ENCODE measurements around the gene LSM11.
"Not testable (repeated sequence)": the region's sequence is repeated elsewhere in the genome, so short reads cannot be mapped to it uniquely, and the experiment has no call there.

Gene LSM11

GRCh38 chr5:157743163-157744050, at the start of gene LSM11:
TSS of gene LSM11 (plus strand) at chr5:157743712. CDS start at chr5:157743751, 39 bp downstream.
- DNase-seq (ENCODE audit: insufficient read length, low spot score), result peak; percentile 89

DNA sequence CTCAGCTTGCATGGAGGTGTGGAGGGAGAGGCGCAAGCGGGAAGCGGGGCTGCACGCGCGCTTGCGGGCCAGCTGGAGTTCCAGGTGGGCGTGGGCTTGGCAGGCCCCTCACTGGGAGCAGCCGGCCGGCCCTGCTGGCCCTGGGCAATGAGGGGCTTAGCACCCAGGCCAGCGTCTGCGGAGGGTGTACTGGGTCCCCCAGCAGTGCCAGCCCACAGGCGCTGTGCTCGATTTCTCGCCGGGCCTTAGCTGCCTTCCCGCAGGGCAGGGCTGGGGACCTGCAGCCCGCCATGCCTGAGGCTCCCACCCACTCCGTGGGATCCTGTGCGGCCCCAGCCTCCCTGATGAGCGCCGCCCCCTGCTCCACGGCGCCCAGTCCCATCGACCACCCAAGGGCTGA, 49.7 kb upstream of the LSM11 start:
- DNase-seq (ENCODE audit: insufficient read length, low spot score); FAIRE-seq: not testable (repeated sequence)

More at GRCh38 chr5:157743163-157744050, at the start of gene LSM11:
- peak; percentile 96 for FAIRE-seq

GRCh38 chr5:157696154-157696553, 47.4 kb upstream of the LSM11 start:
- not testable (repeated sequence) for FAIRE-seq; DNase-seq (ENCODE audit: insufficient read length, low spot score)

- DNase-seq (ENCODE audit: insufficient read length, low spot score); FAIRE-seq: not testable (repeated sequence)
Observed at GRCh38 chr5:157698674-157699073, 44.8 kb upstream of the LSM11 start.

- FAIRE-seq (no peak), DNase-seq (ENCODE audit: insufficient read length, low spot score) (no peak)
Observed at GRCh38 chr5:157703736-157704135, 39.8 kb upstream of the LSM11 start.

DNA sequence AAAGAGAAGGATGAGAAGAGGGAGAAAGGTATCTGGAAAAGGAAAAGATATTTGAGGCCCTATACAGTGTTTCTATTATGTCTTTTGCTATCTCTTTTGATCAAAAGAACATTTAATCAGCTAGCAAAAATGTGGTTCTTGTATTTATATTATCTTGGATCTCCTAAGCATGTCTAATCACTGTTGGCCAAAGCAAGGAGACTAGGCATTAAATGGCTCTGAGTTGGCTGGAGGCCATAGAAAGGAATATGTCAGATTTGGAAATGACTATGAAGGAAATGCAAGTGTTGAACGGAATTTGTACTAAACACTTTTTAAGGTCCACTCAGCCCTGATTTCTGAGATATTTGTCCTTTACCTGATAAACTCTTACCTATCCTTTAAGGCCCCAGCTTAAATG, 34.6 kb upstream of the LSM11 start:
- DNase-seq (ENCODE audit: insufficient read length, low spot score), result no peak
- no peak for FAIRE-seq

- DNase-seq (ENCODE audit: insufficient read length, low spot score) (no peak), FAIRE-seq (no peak)
Observed at GRCh38 chr5:157709346-157709745, 34.2 kb upstream of the LSM11 start.

DNA sequence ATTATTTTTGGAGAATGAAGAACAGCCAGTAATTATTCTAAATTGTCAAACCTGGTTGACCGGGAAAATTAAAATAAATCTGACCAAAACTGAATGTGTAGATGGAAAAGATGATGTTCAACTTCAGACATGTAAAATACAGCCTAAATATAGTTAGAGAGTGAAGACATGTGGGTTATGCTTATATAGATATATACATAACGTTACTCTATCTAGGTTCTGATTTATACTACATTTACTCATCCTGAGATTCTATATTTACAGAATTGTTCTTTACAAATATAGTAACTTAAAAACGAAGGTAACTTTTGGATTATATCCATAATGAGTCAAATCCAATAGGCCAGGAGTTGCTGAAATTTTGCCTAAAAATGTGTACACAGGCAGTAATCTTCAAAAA, 33.1 kb upstream of the LSM11 start:
- no peak for FAIRE-seq
- no peak for DNase-seq (ENCODE audit: insufficient read length, low spot score)

- FAIRE-seq (no peak), DNase-seq (ENCODE audit: insufficient read length, low spot score) (no peak)
Observed at GRCh38 chr5:157710882-157711281, 32.6 kb upstream of the LSM11 start.

GRCh38 chr5:157713830-157714595, 29.5 kb upstream of the LSM11 start:
- no peak for DNase-seq (ENCODE audit: insufficient read length, low spot score)
- FAIRE-seq, result no peak

DNA sequence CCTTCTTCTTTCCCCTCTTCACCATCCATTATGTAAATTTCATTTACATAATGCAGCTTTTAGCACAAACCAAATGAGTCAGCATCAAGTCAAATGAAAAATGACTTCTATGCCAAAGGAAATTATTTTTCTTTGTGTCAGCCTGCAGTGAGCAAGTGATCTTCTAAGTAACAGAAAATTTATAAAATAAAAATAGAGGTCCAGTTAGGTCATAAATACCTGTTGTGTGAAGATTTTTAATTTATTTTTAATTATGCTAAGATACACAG, 29.0 kb upstream of the LSM11 start:
- DNase-seq (ENCODE audit: insufficient read length, low spot score) (no peak), FAIRE-seq (no peak)

DNA sequence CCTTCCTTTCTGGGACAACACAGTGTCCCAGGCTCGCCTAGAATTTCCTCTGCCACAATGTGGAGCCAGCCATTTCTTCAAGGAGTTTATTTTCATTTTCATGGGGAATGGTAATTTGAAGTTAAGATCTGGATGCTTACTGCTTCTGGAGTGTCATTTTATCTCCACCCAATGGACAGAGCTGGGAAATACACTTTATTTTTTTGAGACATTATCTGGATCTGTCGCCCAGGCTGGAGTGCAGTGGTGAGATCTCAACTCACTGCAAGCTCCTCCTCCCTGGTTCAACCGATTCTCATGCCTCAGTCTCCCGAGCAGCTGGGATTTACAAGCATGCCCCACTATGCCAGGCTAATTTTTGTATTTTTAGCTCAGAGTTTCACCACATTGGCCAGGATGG, 25.0 kb upstream of the LSM11 start:
- no peak for FAIRE-seq
- peak; percentile 57 for DNase-seq (ENCODE audit: insufficient read length, low spot score)

DNA sequence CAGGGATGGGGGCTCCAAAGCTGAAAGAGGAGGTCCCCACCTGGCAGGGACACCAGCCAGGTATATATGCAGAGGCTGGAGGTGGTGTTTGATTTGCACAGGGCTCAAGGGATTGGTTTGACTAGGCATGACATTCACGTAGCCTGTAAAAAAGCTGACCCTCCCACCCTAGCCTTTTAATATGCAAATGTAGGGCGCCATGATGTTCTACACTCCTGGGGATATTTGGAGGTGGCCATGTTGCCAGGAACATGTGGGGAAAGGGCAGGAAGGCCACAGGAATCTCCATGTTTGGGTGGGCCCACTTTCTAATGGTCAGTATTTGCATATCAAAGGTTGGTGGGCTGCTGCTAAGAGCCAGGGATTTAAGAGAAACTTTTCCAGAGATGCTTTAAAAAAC, 24.3 kb upstream of the LSM11 start:
- FAIRE-seq, result no peak
- DNase-seq (ENCODE audit: insufficient read length, low spot score), result no peak

- FAIRE-seq, result no peak
- DNase-seq (ENCODE audit: insufficient read length, low spot score), result no peak
Observed at GRCh38 chr5:157721159-157721558, 22.4 kb upstream of the LSM11 start.

DNA sequence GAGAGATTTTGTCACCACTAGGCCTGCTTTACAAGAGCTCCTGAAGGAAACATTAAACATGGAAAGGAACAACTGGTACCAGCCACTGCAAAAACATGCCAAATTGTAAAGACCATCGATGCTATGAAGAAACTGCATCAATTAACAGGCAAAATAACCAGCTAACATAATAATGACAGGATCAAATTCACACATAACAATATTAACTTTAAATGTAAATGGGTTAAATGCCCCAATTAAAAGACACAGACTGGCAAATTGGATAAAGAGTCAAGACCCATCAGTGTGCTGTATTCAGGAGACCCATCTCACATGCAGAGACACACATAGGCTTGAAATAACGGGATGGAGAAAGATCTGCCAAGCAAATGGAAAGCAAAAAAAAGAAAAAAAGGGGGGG, 20.6 kb upstream of the LSM11 start:
- FAIRE-seq; DNase-seq (ENCODE audit: insufficient read length, low spot score): not testable (repeated sequence)

GRCh38 chr5:157726607-157727006, 16.9 kb upstream of the LSM11 start:
- not testable (repeated sequence) for DNase-seq (ENCODE audit: insufficient read length, low spot score); FAIRE-seq

- DNase-seq (ENCODE audit: insufficient read length, low spot score); FAIRE-seq: not testable (repeated sequence)
Observed at GRCh38 chr5:157727858-157728257, 15.7 kb upstream of the LSM11 start.

DNA sequence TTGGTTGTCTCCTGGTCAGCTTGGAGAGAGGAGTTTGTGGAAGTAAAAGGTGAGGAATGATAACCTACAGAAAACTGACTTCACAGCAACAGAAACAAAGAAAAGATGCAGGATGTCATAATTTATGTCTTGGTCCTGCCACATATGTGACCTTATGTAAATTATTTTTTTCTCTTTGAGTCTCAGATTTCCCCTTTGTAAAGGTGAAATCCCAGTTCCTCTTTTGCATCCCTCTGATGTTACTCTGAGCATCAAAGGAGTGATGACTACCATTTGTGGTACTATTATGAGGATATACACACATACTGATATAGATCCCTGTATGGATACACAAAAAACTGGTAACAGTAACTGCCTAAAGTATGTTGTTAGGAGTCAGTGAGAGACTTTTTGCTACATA, 13.7 kb upstream of the LSM11 start:
- no peak for DNase-seq (ENCODE audit: insufficient read length, low spot score)
- no peak for FAIRE-seq

- FAIRE-seq (no peak), DNase-seq (ENCODE audit: insufficient read length, low spot score) (no peak)
Observed at GRCh38 chr5:157730900-157731271, 12.6 kb upstream of the LSM11 start.

DNA sequence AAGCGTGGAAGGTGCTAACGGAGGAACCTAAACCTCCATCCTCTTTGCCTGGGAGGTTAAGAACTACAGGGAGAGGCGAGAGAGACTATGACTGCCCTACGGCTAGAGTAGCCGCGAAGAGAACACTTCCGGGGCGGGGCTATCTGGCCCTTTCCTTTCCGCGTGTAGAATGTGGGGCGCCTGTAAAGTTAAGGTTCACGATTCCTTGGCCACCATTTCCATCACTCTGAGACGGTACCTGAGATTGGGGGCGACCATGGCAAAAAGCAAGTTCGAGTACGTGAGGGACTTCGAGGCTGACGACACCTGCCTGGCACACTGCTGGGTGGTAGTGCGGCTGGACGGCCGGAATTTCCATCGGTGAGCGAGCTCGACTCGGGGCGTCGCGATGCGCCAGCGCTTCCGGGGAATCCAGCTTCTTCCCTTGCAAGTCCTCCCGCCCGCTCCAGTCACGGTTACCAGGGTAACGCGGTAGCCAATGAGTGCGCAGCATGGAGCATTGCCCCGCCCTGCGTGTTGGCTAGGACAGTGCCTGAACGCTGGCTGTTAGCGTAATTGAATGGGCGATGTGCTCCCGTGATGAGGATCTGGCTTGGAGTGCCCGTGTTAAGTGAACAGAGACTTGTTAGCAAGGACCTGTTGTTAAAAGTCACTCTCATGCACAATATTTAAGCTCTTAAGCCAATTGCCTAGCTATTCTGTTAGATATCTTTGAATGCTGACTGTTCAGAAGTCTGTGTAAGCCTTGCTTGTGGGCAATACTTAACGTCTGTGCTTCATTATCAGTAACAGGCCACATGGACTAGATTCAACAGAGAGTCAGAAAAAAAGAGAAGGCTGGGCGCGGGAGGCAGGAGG, 12.0 kb upstream of the LSM11 start, which contains the start of gene THG1L:
THG1L (plus strand) TSS at position 149 of the 858 bp plus-strand sequence; CDS start at position 170, 21 bp downstream.
- DNase-seq (ENCODE audit: insufficient read length, low spot score), result peak; percentile 97
- FAIRE-seq, result peak; percentile 98

GRCh38 chr5:157732130-157732514, 11.4 kb upstream of the LSM11 start:
- FAIRE-seq, result no peak
- DNase-seq (ENCODE audit: insufficient read length, low spot score), result no peak

Data from HTR-8/SVneo (cell line).